HepG2 (cell line): ENCODE data around the gene UTS2R. TPM values are rescaled to one million over a fixed set of nuclear protein-coding genes. Genes with fewer than 3 reads are reported as not detected.

ENCODE experiments used
- ATAC-seq: fragments of 200-7000 bp; cut with Tn5 transposase; 3 replicates; pipeline ENCODE4 v1.9.1; 2020; ENCODE audit warnings: mild to moderate bottlenecking, moderate library complexity
- BruUV-seq: library from RNA; stranded (reverse); fragments of 400-500 nt; replicated peaks from 2 replicates; lab custom pipeline; 2021; lab: Mats Ljungman, UMichigan
- CTCF ChIA-PET: fragments of 300-600 bp; formaldehyde crosslinking; extraction: SDS; loops from one replicate; lab custom pipeline; 2021; ENCODE audit warnings: low total read pairs, inconsistent platforms, low intra/inter-chr PET ratio; lab: Yijun Ruan, JAX
- POLR2A ChIA-PET: fragments of 350-600 bp; sonication (Branson Sonifier 250); formaldehyde crosslinking; loops from one replicate; lab custom pipeline; 2020; ENCODE audit warnings: antibody characterized with exemption, inconsistent platforms; lab: Yijun Ruan, JAX
- DNase-seq: peaks from one replicate; pipeline ENCODE4 v3.0.0-alpha.2; 2015; ENCODE audit warnings: low spot score
- FAIRE-seq: peaks from 3 replicates; lab custom pipeline; 2011; peaks lifted over from hg19 to GRCh38; lab: Jason Lieb, UNC
- H2AFZ ChIP-seq: one replicate; pipeline ENCODE4 v1.6.1; 2011; ENCODE audit warnings: low read length, inconsistent platforms
- H3K27ac ChIP-seq: fragments of 300-600 bp; 3 replicates; pipeline ENCODE4 v1.8.0; 2011; ENCODE audit warnings: mixed run types, mild to moderate bottlenecking, mixed read lengths, low read length, inconsistent platforms; ENCODE audit not compliant: insufficient read depth; ENCODE audit errors: extremely low read length
- H3K27me3 ChIP-seq, 2 experiments: fragments of 200-600 bp in 1 of 2; 2 replicates in 1 of 2; 3 replicates in 1 of 2; pipeline versions ENCODE4 v1.6.0 to v1.8.0; 2011; ENCODE audit warnings: low read length in 2 of 2, mild to moderate bottlenecking in 2 of 2, moderate library complexity in 2 of 2, inconsistent platforms in 1 of 2; ENCODE audit not compliant: insufficient read depth in 2 of 2, control insufficient read depth in 1 of 2
- H3K36me3 ChIP-seq, 2 experiments: fragments of 200-600 bp in 1 of 2; replicated peaks in 1 of 2; 2 replicates in 1 of 2; 3 replicates in 1 of 2; pipeline versions ENCODE4 v1.5.1 to v1.8.0; 2011; ENCODE audit warnings: low read length in 2 of 2, inconsistent platforms in 1 of 2; ENCODE audit not compliant: insufficient read depth in 2 of 2, control insufficient read depth in 1 of 2
- H3K4me1 ChIP-seq: 2 replicates; pipeline ENCODE4 v1.5.1; 2012; ENCODE audit warnings: low read length, inconsistent platforms; ENCODE audit not compliant: insufficient read depth
- H3K4me2 ChIP-seq: 2 replicates; pipeline ENCODE4 v1.6.0; 2011; ENCODE audit warnings: low read depth, low read length, inconsistent platforms
- H3K4me3 ChIP-seq, 3 experiments: fragments of 200-600 bp in 1 of 3; sonication (generic), shearing (Covaris generic) in 1 of 3; replicated peaks in 1 of 3; 2 replicates each; pipeline ENCODE4 v1.5.1; 2011 to 2016; ENCODE audit warnings: low read length in 3 of 3, inconsistent platforms in 2 of 3, low read depth in 2 of 3, mild to moderate bottlenecking in 2 of 3, control low read depth in 1 of 3, mixed read lengths in 1 of 3; ENCODE audit not compliant: insufficient read depth in 1 of 3
- H3K79me2 ChIP-seq: one replicate; pipeline ENCODE4 v1.6.1; 2011; ENCODE audit warnings: low read length, inconsistent platforms; ENCODE audit not compliant: insufficient read depth
- H3K9ac ChIP-seq: 2 replicates; pipeline ENCODE4 v1.6.0; 2011; ENCODE audit warnings: mild to moderate bottlenecking, low read depth, low read length, inconsistent platforms; ENCODE audit not compliant: insufficient read depth
- H3K9me3 ChIP-seq: 2 replicates; pipeline ENCODE4 v1.5.1; 2012; ENCODE audit warnings: mild to moderate bottlenecking, low read length
- H4K20me1 ChIP-seq: 2 replicates; pipeline ENCODE4 v1.6.0; 2011; ENCODE audit warnings: inconsistent platforms, mild to moderate bottlenecking, low read length, moderate library complexity; ENCODE audit not compliant: insufficient read depth
- IKZF4 ChIP-seq: sonication (generic); formaldehyde crosslinking; IDR thresholded peaks from 2 replicates; pipeline ENCODE4 v1.5.1; 2020; ENCODE audit warnings: borderline replicate concordance, mild to moderate bottlenecking, low read depth, missing genetic modification reagents; ENCODE audit errors: not compliant biosample characterization
- WGBS: methylation state at CpG from one replicate; pipeline ENCODE4 v1.1.6; 2017; ENCODE audit warnings: low lambda C conversion rate; 5-methylcytosine and 5-hydroxymethylcytosine counted together
- in situ Hi-C: cut with HindIII; loops from 2 replicates; pipeline ENCODE4 v1.10.0; 2017; ENCODE audit warnings: low pct_unique_long_range_greater_than_20kb; ENCODE audit not compliant: extremely low pct_ligation_motif_present
- intact Hi-C: fragments of 100-400 bp; cut with micrococcal nuclease; formaldehyde crosslinking; loops from one replicate; pipeline ENCODE4 v1.10.0; 2022; ENCODE audit not compliant: unreplicated experiment
- polyA plus RNA-seq, 8 experiments: library from polyadenylated mRNA; depleted of rRNA in 3 of 8; stranded (reverse) in 7 of 8; unstranded in 1 of 8; fragments of >200 nt; fragmentation: Illumina TruSeq in 4 of 8; extraction: Trizol in 4 of 8; gene quantifications; 2 replicates each; pipeline versions ENCODE4 v1.2.1 to v1.2.3, GENCODE V29; 2011 to 2016; ENCODE audit warnings: low read depth in 4 of 8, missing spikeins in 1 of 8, mixed read lengths in 1 of 8; ENCODE audit not compliant: insufficient read depth in 1 of 8
- total RNA-seq, 5 experiments: library from RNA; depleted of rRNA; stranded (reverse); fragments of >200 nt; fragmentation: Illumina TruSeq; extraction: Trizol; gene quantifications; 2 replicates each; pipeline ENCODE4 v1.2.3, GENCODE V29; 2016; ENCODE audit warnings: low read depth in 1 of 5
- TF ChIP-seq, protein P1 (sequence below): sonication (generic); formaldehyde crosslinking; IDR thresholded peaks from 2 replicates; pipeline ENCODE4 v1.5.0; 2020; ENCODE audit warnings: mild to moderate bottlenecking, low read depth, missing genetic modification reagents, borderline replicate concordance
- TF ChIP-seq, protein P2 (sequence below), 2 experiments: sonication (generic) in 1 of 2; formaldehyde crosslinking in 1 of 2; IDR thresholded peaks; 2 replicates each; pipeline versions ENCODE4 v1.4.0 to v1.6.1; 2016 to 2020; ENCODE audit warnings: borderline replicate concordance in 1 of 2, low read depth in 1 of 2, mild to moderate bottlenecking in 1 of 2, missing genetic modification reagents in 1 of 2
- TF ChIP-seq, protein P3 (sequence below): sonication (generic); formaldehyde crosslinking; IDR thresholded peaks from 2 replicates; pipeline ENCODE4 v1.4.0; 2020; ENCODE audit warnings: missing genetic modification reagents
- TF ChIP-seq, protein P4 (sequence below): sonication (generic); formaldehyde crosslinking; IDR thresholded peaks from 2 replicates; pipeline ENCODE4 v1.8.1; 2023; ENCODE audit warnings: mild to moderate bottlenecking, missing genetic modification reagents

The UTS2R gene
- total and polyA plus RNA-seq, 2 of the 13 experiments (the other 11 are each of a cell fraction or from before 2014, with no cell fraction given) = 0.13 to 0.15 TPM

DNA sequence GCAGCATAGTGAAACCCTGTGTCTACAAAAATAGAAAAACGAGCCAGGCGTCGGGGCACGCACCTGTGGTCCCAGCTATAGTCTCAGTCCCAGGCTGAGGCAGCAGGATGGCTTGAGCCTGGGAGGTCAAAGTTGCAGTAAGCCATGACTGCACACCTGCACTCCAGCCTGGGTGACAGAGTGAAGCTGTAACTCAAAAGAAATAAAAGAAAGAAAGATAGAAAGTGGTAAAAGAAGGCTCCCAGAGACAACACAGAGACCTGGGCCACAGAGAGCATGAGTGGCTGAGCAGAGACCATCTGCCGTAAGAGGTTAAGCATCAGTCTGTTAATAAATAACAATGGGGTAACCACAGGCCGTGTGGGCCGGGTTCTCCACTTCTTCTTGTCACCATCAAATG, 31.3 kb downstream of the UTS2R start:
- FAIRE-seq (peak; percentile 69), DNase-seq (no peak), ATAC-seq (peak; percentile 81)
- ChIA-PET POLR2A (no interaction called here), CTCF (no interaction called here)
- Histone ChIP-seq H3K36me3 (peaks cover 19 to 21% of the 10 kb centered on the region in 2 experiments; a peak in 4 of 5 replicates), H3K9me3 (no peaks in the 10 kb centered on the region), H3K79me2 (no peaks in the 10 kb centered on the region), H2AFZ (no peak overlapping the region), H3K4me1 (peaks cover 13% of the 10 kb centered on the region), H3K9ac (no peak overlapping the region), H3K4me2 (no peak overlapping the region), H3K27ac (no peak overlapping the region), H3K4me3 (no peak overlapping the region), H4K20me1 (no peaks in the 10 kb centered on the region), H3K27me3 (no peaks in the 10 kb centered on the region)
- TF ChIP-seq, protein P1, sequence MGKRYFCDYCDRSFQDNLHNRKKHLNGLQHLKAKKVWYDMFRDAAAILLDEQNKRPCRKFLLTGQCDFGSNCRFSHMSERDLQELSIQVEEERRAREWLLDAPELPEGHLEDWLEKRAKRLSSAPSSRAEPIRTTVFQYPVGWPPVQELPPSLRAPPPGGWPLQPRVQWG (CRISPR knock-in tag) = no peak
- TF ChIP-seq IKZF4 (CRISPR knock-in tag) = no peak
- TF ChIP-seq, protein P2, sequence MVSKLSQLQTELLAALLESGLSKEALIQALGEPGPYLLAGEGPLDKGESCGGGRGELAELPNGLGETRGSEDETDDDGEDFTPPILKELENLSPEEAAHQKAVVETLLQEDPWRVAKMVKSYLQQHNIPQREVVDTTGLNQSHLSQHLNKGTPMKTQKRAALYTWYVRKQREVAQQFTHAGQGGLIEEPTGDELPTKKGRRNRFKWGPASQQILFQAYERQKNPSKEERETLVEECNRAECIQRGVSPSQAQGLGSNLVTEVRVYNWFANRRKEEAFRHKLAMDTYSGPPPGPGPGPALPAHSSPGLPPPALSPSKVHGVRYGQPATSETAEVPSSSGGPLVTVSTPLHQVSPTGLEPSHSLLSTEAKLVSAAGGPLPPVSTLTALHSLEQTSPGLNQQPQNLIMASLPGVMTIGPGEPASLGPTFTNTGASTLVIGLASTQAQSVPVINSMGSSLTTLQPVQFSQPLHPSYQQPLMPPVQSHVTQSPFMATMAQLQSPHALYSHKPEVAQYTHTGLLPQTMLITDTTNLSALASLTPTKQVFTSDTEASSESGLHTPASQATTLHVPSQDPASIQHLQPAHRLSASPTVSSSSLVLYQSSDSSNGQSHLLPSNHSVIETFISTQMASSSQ (IDR thresholded peaks at IDR 0.05; ENCODE audit: low read depth) = peak; percentile 64; the same call in 1 of the 2 replicates
- TF ChIP-seq, protein P2 (CRISPR knock-in tag; IDR thresholded peaks at IDR 0.05; ENCODE audit: borderline replicate concordance) = no peak
- TF ChIP-seq, protein P3, sequence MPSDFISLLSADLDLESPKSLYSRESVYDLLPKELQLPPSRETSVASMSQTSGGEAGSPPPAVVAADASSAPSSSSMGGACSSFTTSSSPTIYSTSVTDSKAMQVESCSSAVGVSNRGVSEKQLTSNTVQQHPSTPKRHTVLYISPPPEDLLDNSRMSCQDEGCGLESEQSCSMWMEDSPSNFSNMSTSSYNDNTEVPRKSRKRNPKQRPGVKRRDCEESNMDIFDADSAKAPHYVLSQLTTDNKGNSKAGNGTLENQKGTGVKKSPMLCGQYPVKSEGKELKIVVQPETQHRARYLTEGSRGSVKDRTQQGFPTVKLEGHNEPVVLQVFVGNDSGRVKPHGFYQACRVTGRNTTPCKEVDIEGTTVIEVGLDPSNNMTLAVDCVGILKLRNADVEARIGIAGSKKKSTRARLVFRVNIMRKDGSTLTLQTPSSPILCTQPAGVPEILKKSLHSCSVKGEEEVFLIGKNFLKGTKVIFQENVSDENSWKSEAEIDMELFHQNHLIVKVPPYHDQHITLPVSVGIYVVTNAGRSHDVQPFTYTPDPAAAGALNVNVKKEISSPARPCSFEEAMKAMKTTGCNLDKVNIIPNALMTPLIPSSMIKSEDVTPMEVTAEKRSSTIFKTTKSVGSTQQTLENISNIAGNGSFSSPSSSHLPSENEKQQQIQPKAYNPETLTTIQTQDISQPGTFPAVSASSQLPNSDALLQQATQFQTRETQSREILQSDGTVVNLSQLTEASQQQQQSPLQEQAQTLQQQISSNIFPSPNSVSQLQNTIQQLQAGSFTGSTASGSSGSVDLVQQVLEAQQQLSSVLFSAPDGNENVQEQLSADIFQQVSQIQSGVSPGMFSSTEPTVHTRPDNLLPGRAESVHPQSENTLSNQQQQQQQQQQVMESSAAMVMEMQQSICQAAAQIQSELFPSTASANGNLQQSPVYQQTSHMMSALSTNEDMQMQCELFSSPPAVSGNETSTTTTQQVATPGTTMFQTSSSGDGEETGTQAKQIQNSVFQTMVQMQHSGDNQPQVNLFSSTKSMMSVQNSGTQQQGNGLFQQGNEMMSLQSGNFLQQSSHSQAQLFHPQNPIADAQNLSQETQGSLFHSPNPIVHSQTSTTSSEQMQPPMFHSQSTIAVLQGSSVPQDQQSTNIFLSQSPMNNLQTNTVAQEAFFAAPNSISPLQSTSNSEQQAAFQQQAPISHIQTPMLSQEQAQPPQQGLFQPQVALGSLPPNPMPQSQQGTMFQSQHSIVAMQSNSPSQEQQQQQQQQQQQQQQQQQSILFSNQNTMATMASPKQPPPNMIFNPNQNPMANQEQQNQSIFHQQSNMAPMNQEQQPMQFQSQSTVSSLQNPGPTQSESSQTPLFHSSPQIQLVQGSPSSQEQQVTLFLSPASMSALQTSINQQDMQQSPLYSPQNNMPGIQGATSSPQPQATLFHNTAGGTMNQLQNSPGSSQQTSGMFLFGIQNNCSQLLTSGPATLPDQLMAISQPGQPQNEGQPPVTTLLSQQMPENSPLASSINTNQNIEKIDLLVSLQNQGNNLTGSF (CRISPR knock-in tag) = no peak
- TF ChIP-seq, protein P4, sequence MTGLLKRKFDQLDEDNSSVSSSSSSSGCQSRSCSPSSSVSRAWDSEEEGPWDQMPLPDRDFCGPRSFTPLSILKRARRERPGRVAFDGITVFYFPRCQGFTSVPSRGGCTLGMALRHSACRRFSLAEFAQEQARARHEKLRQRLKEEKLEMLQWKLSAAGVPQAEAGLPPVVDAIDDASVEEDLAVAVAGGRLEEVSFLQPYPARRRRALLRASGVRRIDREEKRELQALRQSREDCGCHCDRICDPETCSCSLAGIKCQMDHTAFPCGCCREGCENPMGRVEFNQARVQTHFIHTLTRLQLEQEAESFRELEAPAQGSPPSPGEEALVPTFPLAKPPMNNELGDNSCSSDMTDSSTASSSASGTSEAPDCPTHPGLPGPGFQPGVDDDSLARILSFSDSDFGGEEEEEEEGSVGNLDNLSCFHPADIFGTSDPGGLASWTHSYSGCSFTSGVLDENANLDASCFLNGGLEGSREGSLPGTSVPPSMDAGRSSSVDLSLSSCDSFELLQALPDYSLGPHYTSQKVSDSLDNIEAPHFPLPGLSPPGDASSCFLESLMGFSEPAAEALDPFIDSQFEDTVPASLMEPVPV (CRISPR knock-in tag) = no peak
- in situ Hi-C loops = no loop called here
- intact Hi-C loops = no loop called here
- WGBS = 53% methylated on average over 7 of the region's 7 CpGs
- no TSS peak for BruUV-seq
